Mucosa of gallbladder (tissue), 1 donor: Measurements from ENCODE around the gene FAM228B. TPM values are rescaled to one million over a fixed set of nuclear protein-coding genes. Genes with fewer than 3 reads are reported as not detected.
"Not testable (repeated sequence)": the region's sequence is repeated elsewhere in the genome, so short reads cannot be mapped to it uniquely, and the experiment has no call there.

Experiments
- DNase-seq: peaks from one replicate; pipeline ENCODE4 v3.0.0-alpha.2; 2020; ENCODE audit warnings: low spot score
- total RNA-seq: library from RNA; stranded (reverse); gene quantifications from one replicate; pipeline ENCODE4 v1.2.1, GENCODE V29; 2021
- donor health status: DM: no; HTN: no; CAD: no.

Gene FAM228B
- total RNA-seq, 1 donor from 2014 or later, result 23.2 TPM

- no peak for DNase-seq
Measured at GRCh38 chr2:24102677-24103076, 20.6 kb upstream of the FAM228B start.

DNA sequence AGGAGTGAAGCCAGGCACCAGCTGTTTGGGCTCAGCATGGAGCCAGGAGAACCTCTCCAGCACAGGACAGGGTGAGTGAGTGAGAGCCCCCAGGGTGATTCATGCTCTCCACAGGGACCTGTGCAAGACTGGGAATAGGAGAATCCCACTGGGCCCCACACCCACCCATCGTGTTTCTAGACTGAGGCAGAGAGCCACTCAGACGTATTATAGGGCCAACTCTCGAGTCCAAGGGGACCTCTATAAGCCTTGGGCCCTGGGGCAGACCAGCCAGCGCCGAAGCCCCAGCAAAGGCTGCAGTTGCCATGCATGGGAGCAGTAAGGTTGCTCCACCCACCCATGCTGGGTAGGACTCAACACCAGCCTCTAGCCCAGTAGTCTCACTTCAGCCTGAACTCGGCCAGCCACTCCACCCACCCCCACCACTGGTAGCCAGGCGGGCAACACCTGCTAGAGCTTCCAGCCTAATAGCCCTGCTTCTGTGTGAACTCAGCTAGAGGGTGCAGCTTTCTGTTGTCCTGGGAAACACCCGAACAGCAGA is 19.1 kb upstream of the FAM228B start:
- no peak for DNase-seq

DNA sequence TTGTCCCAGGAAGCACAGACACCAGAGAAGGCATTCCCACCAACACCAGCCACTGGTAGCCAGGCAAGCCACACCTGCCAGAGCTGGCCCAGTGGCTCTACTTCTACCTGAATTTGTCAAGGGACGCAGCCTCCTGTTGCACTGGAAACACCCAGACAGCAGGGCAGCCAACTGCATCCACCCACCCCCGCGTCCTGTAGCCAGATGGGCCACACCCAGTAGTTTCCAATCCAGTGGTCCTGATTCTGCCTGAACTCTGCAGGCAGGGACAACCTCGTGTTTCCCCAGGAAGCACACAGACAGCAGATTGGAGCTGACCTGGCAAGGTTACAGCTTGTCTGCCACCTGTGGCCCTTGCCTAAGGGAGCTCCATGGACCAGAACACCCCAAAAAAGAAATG is 18.4 kb upstream of the FAM228B start:
- DNase-seq, result no peak

GRCh38 chr2:24105816-24106215 is 17.5 kb upstream of the FAM228B start:
- no peak for DNase-seq

GRCh38 chr2:24106786-24107185 is 16.5 kb upstream of the FAM228B start:
- DNase-seq, result no peak

DNA sequence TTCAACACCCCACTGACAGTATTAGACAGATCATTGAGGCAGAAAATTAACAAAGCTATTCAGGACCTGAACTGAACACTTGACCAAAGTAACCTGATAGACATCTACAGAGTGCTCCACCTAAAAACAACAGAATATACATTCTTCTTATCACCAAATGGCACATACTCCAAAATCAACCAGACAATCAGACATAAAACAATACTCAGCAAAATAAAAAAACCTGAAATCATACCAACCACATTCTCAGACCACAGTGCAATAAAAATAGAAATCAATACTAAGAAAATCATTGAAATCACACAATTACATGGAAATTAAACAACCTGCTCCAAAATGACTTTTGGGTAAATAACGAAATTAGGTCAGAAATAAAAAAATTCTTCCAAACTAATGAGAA is 15.9 kb upstream of the FAM228B start:
- no peak for DNase-seq

DNA sequence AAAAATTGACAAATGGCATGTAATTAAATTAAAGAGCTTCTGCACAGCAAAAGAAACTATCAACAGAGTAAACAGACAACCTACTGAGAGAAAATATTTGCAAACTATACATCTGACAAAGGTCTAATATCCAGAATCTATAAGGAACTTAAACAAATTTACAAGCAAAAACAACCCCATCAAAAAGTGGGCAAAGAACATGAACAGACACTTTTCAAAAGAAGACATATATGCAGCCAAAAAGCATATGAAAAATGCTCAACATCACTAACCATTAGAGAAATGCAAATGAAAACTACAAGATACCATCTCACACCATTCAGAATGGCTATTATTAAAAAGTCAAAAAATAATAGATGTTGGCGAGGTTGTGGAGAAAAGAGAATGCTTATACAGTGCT is 13.8 kb upstream of the FAM228B start:
- not testable (repeated sequence) for DNase-seq

GRCh38 chr2:24110660-24111303 is 12.5 kb upstream of the FAM228B start:
- no peak for DNase-seq

GRCh38 chr2:24111407-24111901 is 11.8 kb upstream of the FAM228B start:
- DNase-seq, result no peak

GRCh38 chr2:24115057-24115456 is 8.2 kb upstream of the FAM228B start:
- no peak for DNase-seq

GRCh38 chr2:24117902-24118301 is 5.4 kb upstream of the FAM228B start:
- DNase-seq, result no peak

DNA sequence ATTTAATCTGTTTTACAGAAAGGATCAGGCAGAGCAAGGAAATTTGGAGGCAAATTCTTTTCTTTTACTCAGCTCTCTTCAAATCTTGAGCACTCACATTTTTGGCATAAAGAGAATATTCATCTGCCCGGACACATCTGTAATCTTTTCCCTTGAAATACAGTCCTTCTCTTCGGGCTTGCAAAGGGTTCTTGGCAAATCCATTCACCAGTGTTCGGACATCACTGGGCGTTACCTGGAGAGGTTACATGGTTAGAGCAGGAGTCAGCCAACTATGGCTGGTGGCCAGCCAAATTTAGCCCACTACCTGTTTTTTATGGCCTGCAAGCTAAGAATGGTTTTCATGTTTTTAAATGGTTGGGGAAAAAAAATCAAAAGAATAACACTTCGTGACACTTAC is 2.2 kb upstream of the FAM228B start:
- no peak for DNase-seq

DNA sequence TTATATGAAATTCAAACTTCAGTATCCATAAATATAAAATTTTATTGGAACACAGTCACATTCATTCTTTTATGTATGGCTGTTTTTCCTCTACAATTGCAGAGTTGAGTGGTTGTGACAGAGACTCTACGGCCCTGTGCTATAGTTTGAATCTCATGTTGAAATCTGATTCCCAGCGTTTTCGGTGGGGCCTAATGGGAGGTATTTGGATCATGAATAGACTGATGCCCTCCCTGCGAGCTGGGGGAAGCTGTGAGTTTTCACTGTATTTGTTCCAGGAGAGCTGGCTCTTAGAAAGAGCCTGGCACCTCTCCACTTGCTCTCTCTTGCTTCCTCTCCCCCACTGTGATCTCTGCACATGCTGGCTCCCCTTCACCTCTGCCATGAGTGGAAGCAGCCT is 1.8 kb upstream of the FAM228B start:
- DNase-seq, result no peak

GRCh38 chr2:24122366-24123194 is 689 bp upstream of the FAM228B start:
- DNase-seq, result no peak

DNA sequence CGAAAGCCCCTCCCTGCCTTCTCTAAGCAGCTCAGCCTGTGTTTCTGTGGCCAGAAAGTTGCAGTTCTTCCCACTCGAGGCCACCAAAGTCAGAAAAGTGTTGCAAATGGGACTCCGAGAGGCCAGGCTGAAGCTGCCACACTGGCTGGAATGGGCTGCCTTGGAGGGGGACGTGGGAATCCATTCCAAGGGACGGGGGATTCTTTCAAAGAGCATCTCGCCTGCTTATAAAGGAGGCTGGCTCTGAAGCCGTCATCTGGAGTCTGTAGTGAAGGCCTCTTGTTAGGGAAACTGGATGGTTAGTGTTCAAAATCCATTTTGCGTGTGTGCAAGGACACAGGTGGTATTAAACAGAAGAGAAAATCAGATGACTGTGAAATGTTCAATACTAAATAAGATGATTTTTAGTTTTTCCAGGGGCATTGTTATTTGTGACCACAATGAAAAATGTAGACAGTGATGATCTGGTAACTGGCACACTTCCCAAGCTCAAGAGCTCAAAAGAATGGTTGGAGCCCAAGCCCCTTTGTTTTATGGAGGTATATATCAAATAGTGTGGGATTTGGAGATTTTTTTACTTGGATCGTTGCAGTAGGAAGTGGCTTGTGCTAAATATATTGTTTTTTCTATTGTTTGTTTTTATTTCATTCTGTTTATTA is 782 bp downstream of the FAM228B start:
- no peak for DNase-seq

DNA sequence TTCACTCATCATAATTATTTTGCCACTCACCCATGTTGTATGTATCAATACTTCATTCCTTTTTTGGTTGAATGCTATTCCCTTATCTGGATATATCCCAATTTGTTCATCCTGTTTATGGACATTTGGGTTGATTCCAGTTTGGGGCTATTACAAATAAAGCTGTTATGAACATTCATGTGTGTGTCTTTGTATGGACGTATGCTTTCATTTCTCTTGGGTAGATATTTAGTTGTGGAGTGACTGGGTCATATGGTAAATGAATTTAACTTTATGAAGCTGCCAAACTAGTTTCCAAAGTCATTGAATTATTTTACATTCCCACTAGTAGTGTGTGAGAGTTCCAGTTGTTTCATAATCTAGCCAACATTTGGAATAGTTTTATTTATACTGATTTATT is 2.7 kb downstream of the FAM228B start:
- DNase-seq, result no peak

GRCh38 chr2:24132543-24132942 is 9.3 kb downstream of the FAM228B start:
- no peak for DNase-seq

DNA sequence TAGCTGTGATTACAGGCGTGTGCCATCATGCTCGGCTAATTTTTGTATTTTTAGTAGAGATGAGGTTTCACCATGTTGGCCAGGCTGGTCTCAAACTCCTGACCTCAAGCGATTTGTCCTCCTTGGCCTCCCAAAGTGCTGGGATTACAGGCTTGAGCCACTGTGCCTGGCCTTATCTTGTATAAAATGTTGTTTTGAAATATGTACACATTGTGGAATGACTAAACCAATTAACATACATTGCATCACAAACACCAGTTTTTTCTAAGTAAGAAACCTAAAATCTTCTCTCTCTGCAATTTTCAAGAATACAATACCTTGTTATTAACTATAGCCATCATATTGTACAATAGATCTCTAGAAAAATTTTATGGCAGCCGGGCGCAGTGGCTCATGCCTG is 17.0 kb downstream of the FAM228B start:
- not testable (repeated sequence) for DNase-seq

GRCh38 chr2:24147364-24147763 is 24.1 kb downstream of the FAM228B start:
- no peak for DNase-seq

GRCh38 chr2:24152413-24153197 is 29.3 kb downstream of the FAM228B start:
- no peak for DNase-seq

GRCh38 chr2:24153478-24153877 is 30.2 kb downstream of the FAM228B start:
- no peak for DNase-seq

GRCh38 chr2:24158131-24158530 is 34.9 kb downstream of the FAM228B start:
- no peak for DNase-seq
